GM19035 (cell line): ENCODE data around the gene SLC6A6.

ENCODE experiments used
- ATAC-seq: cut with Tn5 transposase; IDR thresholded peaks from one replicate; pipeline ENCODE4 v1.9.1; 2021; ENCODE audit not compliant: unreplicated experiment

SLC6A6 gene

DNA sequence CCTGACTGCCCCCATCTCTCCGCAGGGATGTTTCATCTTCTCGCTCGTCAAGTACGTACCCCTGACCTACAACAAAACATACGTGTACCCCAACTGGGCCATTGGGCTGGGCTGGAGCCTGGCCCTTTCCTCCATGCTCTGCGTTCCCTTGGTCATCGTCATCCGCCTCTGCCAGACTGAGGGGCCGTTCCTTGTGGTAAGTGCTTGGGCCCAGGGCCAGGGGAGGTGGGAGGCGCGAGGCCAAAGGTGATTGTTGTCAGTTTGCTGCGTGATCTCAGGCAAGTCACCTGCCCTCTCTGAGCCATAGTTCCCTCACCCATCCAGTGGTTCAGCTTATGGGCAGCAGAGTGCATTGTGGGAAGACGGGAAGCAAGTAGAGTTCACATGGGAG, 79.2 kb downstream of the SLC6A6 start:
- no peak for ATAC-seq

GRCh38 chr3:14482271-14482721, 79.9 kb downstream of the SLC6A6 start:
- ATAC-seq: no peak

DNA sequence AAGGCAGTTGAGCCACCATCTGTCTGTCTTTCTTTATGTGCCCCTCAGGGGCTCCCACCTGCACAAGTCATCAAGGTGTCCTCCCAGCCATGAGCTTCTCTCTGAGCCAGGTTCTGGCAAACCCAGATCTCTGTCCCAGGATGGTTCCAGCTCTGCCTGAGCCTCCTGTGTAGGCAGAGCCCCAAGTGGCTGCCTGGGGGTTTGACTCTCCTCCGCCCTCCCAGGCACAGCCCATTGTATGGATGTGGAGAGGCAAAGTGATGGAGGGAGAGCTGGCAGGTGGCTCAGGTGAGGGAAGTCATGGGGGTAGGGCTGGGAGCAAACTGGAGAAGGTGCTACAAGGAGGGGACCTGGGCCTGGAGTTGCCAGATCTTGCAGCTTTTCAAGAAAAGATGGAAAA, 80.9 kb downstream of the SLC6A6 start:
- no peak for ATAC-seq

- ATAC-seq: no peak
Observed at GRCh38 chr3:14484741-14485140, 82.3 kb downstream of the SLC6A6 start.

DNA sequence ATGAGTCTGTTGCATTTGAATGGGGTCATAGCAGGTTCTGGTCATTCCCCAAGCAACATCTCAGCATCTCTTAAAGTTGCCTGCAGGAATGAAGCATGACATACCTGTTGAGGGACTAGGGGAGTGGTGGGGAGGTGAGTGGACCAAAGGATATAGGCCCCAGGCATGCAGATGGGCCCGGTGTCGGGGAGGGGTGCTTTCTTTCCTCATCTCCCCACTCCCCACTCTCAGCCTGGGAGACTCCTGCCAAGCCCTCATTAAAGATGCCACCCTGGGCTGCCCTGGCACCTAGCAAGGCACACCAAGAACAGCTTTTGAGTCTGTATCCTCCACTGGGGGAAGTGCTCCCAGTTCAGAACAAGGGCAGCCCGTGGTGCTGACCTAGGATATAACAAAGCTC, 83.6 kb downstream of the SLC6A6 start:
- no peak for ATAC-seq

- no peak for ATAC-seq
Observed at GRCh38 chr3:14486460-14486859, 84.1 kb downstream of the SLC6A6 start.

GRCh38 chr3:14487086-14487485, 84.7 kb downstream of the SLC6A6 start:
- ATAC-seq: no peak

DNA sequence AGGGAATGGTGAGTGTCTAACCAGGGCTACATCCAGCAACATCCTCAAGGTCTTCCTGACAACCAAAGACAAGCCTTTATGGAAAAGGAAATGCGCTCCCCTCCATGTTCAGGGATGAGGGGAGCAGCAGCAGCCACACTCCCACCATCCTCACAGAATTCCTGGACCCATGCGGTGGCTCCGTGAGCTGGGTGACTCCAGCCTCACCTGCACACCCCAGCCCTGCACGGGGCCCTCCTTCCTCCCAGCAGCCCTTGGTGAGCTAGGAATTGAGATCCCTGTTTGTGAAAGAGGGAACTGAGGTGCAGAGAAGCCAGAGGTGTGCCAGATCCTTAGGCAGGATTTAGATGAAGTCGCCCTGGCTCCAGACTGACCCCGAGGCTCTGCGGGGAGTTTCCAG, 85.4 kb downstream of the SLC6A6 start:
- ATAC-seq: no peak

- no peak for ATAC-seq
Observed at GRCh38 chr3:14488286-14489041, 86.1 kb downstream of the SLC6A6 start.

DNA sequence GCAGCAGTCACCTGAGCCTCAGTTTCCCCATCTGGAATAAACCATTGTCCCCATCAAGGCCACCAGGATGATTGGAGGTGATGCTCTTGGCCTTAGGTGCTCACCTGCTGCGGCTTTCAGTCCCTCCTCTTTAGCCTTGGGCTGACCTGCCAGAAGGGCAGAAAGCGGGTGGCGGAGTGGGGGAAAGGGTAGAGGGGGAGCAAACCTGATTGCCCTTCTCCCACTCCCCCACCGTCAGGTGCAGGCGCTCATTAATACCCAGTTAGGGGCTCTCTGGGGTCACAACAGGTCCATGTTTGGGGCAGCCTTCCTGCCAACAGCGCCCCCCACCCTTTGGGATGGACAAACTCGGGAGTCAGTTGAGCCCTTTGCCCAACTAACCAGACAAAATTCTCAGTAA, 87.2 kb downstream of the SLC6A6 start:
- ATAC-seq: no peak

GRCh38 chr3:14490255-14490654, 87.8 kb downstream of the SLC6A6 start:
- no peak for ATAC-seq

GRCh38 chr3:14490831-14491230, 88.4 kb downstream of the SLC6A6 start:
- ATAC-seq: no peak

DNA sequence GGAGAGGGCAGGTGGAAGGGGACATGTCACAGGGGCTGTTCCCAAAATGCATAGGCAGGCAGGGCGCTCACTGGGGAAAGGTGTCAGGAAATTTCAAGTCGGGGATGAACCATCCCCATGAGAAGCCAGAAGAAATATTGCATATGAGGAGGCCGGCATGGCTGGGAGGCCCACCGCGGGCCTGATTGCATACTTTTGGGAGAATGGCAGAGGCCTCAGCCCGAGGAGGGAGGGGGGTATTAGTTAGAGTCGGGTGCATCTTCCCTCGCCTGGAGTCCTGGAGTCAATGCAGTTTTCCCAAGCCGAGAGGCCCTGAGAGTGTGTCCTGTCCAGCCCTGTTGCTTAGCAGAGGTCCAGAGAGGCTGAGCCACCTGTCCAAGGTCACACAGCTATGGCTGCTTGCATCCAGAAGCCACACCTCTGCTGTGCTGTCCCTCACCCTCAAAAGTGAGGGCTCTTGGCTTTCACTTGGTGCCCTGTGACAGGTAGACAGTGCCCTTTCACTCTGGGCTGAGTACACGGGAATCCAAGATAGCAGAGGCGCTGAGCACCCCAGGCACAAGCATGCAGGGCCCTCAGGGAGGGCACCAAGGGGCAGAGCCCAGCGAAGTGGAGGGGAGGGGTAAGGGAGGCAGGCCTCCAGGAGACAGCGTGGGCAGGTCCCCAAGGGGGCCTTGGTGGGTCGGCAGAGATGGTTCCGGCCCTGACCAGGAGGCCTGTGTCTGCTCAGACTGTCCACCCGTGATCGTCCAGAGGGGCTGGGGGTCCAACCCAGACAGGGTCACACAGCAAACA, 89.2 kb downstream of the SLC6A6 start:
- no peak for ATAC-seq

- ATAC-seq: no peak
Observed at GRCh38 chr3:14492948-14493881, 90.8 kb downstream of the SLC6A6 start.

- no peak for ATAC-seq
Observed at GRCh38 chr3:14494279-14494972, 92.0 kb downstream of the SLC6A6 start.

DNA sequence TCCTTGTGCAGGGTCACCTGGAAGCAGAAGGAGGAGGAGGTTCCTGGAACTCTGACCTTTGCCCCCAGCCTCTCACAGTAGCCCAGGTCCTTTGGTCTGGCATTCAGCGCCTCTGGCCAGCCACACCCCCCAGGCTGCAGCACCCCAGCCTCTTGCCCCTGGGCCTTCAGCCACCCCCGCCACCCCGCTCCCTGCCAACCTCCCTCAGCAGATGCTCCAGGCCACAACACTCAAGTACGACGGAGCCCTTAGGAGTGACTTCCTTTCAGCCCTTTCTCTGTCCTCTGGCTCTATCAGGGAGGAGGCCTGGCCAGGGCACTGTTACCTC, 92.5 kb downstream of the SLC6A6 start:
- ATAC-seq: no peak

DNA sequence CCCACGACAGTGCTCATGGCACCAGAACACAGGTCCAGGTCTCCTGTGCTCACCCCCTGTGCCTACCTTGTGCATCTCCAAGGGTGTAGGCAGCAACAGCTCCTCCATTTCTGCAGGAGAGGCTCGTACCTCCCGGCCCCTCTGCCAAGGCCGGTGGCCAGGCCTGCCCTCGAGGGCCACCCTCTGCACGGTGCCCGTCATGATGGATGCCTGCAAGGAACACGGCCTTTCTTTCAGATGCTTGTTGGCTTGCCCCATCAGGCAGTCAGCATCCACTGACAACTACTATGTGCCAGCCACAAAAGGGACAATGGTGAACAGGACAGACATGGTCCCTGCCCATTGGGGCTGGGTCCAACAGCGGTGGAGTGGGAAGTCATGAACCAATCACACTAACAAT, 93.9 kb downstream of the SLC6A6 start:
- no peak for ATAC-seq

DNA sequence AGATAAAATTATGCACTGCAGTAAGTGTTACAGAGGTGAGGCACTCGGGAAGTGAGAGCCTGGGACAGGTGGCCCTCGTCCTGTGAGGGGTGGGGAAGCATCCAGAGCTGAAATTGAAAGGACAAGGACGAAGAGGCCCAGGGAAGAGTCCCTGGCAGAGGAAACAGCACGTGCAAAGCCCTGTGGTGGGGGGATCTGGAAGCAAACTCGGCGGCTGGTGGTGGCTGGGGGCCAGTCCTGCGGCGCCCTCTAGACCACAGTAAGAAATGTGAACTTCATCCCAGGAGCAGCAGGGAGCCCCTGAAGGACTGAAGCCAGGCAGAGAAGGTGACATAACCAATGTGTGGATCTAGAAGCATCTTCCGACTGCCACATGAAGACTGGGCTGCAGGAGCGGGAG, 94.9 kb downstream of the SLC6A6 start:
- no peak for ATAC-seq

DNA sequence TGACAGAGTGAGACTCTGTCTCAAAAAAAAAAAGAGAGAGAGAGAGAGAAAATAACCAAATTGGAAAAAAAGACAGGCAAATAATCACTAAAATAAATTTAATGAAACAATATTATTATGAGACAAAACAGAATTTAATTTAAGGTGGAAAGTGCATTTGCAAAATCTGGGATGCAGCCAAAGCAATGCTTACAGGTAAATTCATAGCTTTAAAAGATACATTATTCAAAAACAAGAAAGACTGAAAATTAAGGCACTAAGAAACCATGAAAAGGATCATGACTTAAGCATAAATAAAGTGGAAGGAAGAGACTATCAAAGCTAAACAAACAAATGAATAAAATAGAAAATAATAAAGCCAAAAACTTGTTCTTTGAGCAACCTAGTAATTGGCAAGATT, 100.1 kb downstream of the SLC6A6 start:
- ATAC-seq: no peak

GRCh38 chr3:14503033-14503705, 100.8 kb downstream of the SLC6A6 start:
- ATAC-seq: no peak
